MV-4-11 (cell line): ENCODE results near the gene TUBA8.
"Not testable (repeated sequence)": the region's sequence is repeated elsewhere in the genome, so short reads cannot be mapped to it uniquely, and the experiment has no call there.

Experiments used
- DNase-seq: peaks from one replicate; lab custom pipeline; 2025; lab: John Stamatoyannopoulos, UW

TUBA8 gene

GRCh38 chr22:18130699-18131429, 20.3 kb downstream of the TUBA8 start:
- DNase-seq = no peak

GRCh38 chr22:18133452-18133851, 22.8 kb downstream of the TUBA8 start:
- DNase-seq = no peak

- DNase-seq = no peak
Observed at GRCh38 chr22:18136563-18137320, 26.1 kb downstream of the TUBA8 start.

GRCh38 chr22:18141004-18141403, 30.4 kb downstream of the TUBA8 start:
- DNase-seq = not testable (repeated sequence)

- no peak for DNase-seq
Observed at GRCh38 chr22:18144105-18144504, 33.5 kb downstream of the TUBA8 start.

GRCh38 chr22:18145676-18146388, 35.2 kb downstream of the TUBA8 start:
- peak; percentile 36 for DNase-seq

DNA sequence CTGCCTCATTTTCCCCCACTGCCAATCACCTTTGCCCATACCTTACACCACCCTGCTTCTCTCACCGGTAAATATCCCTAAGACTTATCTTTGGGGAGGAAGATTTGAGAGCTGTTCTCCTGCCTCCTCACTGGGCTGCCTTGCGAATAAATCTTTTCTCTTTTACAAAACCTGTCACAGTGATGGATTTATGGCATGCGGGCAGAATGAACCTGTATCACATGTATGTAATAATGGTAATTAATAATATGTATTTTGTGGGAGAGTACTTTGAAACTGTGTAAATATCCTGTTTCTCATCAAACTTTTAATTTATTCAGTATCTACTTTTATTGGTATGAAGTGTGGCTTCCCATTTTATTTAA, 35.8 kb downstream of the TUBA8 start:
- DNase-seq = no peak

DNA sequence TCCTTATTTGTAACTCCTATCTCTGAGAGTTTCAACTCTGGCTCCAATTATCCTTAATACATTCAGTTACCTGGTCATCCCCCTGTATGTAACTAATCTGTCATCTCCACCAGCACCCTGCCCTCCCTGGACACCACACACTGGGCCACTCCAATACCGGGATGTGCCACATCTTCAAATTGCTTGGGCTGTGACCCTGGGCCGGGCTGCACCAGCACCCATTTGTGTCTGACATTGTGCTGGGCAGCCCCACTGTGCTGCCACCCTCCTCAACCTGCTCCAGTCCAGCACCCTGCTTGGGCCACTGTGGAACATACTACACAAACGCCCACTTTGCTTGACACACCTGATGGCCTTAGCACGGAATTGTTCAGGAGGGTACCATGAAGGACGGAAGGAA, 37.2 kb downstream of the TUBA8 start:
- DNase-seq = no peak

DNA sequence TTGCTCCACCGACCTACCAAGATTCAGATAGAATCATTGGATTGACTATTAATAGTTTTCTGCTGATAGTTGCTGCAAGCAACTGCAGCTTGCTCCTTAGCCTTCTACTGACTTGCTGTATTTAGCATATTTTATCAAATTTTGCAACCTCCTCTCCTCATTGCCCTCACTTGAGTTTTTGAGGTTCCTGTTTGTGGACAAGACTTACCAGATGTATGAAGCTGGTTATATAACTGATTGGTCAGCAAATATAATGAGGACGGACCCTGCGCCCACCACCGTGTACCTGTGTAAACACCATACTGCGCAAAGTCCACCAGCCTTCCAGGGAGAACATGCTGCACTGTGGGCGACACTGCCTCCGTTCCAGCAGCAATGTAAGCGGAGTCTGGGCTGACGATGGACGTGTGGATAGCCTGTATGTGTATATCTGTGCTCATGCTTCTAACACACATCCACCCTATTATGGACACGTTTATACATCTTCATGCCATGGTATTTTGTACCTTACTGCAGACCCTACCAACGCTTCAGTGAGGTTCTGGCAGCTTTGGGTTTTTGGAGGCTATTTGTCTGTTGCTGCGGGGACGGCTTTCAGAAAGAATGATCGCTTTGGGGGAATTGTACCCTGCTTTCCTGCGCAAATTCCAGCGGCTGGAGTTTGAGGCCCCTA, 37.8 kb downstream of the TUBA8 start:
- DNase-seq = peak; percentile 29

DNA sequence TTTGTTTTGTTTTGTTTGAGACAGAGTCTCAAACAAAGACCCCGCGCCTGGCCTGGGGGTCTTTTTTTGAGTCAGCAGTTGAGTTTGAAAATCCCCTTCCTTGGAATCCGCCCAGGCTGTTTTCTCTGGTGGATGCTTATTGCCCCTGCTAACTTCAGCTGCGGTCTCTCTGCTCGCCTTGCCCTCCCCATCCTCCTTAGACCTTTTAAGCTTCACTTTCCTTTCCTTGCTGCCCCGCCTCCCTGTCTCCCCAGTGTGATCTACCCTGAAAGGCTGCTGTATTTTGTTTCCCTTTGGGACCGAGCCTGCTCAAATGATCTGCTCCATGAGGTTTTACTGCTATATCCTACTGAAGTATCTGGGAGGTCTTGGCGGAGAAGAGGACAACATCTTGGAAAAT, 41.9 kb downstream of the TUBA8 start:
- no peak for DNase-seq

DNA sequence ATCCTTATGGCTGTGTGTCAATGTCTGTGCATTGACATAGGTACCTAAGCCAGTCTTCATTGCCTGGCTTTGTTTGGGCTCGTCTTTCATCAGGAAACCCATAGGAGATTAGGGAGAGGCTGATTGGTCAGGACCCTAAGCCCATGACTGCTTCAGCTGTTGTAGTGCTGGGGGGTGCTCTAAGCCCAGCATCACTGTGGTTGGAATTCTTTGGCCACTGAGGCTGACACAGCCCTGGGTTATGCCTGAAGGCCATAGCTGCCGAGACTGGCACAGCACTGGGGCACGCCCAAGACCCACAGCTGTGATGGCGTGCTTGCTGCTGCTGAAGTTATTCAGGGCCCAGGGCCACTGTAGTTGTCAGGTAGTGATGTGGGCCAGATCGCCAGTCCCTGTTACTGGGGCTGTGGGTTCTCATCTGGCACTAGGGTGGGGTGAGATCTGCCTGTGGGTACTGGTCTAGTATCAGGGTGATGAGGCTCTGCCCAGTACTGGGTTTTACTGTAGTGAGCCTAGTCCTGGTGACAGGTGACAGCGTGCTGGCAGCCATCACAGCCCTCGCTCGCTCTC, 44.3 kb downstream of the TUBA8 start:
- DNase-seq = no peak

DNA sequence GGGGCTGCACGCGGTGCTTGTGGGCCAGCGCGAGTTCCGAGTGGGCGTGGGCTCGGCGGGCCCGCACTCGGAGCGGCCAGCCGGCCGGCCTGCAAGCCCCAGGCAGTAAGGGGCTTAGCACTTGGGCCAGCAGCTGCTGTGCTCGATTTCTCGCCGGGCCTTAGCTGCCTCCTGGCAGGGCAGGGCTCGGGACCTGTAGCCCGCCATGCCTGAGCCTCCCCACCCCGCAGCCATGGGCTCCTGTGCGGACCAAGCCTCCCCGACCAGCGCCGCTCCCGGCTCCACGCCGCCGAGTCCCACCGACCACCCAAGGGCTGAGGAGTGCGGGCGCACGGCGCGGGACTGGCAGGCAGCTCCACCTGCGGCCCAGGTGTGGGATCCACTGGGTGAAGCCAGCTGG, 44.9 kb downstream of the TUBA8 start:
- DNase-seq = not testable (repeated sequence)

DNA sequence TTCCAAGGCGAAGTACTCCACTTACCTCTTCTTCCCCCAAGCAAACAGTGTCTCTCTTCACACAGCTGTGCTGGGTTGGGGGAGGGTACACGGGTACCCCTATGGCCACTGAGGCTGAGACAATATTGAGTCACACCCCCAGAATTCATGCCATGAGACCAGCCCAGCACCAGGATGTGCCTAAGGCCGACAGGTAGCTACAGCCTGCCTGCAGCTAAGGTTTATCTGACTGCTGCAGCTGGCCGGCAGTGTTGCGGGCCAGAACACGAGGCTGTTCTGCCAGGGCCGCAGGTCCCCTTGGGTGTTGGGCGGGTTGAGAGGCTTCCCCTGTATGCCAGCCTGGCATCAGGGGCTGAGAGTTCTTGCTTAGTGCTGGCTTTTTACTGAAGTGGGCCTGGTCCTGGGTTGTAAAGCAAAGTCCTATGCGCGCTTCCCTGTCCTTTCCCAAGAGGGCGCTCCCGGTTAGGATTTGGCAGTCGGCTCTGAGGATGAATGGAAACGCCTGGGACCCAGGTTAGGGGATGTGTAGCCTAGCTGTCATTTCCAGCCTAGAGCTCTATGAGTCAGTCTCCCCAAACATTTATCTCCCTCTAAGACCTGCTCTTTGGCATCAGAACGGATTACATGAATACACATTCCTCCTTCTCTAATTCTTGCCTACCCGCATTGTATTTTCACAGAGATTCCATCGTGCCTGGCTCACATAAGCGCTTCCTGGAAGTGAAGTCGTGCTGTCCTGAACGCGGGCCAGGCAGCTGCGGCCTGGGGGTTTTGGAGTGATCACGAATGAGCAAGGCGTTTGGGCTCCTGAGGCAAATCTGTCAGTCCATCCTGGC, 46.5 kb downstream of the TUBA8 start:
- DNase-seq = peak; percentile 59

DNA sequence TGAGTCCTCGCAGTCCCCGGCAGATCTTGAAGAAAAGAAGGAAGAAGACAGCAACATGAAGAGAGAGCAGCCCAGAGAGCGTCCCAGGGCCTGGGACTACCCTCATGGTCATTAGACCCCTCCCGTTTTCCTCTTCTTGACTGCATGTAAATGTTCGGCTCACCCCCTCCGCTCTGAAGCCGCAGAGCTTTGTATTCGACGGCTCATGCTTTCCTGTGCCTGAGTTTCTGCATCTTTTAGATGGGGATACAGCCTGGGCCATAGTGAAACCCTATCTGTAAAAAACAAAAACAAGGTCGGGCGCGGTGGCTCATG, 47.1 kb downstream of the TUBA8 start:
- DNase-seq = no peak

DNA sequence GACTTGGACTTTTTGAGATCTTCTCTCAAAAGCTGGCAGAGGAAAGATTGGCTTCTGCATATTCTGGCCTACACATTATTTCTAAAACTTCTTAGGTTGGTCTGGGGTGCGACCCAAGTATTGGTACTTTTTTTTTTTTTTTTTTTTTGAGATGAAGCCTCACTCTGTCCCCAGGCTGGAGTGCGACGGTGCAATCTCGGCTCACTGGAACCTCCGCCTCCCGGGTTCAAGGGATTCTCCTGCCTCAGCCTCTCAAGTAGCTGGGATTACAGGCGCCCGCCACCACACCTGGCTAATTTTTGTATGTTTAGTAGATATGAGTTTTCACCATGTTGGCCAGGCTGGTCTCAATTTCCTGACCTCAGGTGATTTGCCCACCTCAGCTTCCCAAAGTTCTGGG, 50.0 kb downstream of the TUBA8 start:
- DNase-seq = not testable (repeated sequence)

- DNase-seq = not testable (repeated sequence)
Observed at GRCh38 chr22:18163843-18164242, 53.2 kb downstream of the TUBA8 start.

- not testable (repeated sequence) for DNase-seq
Observed at GRCh38 chr22:18164584-18164983, 54.0 kb downstream of the TUBA8 start.

DNA sequence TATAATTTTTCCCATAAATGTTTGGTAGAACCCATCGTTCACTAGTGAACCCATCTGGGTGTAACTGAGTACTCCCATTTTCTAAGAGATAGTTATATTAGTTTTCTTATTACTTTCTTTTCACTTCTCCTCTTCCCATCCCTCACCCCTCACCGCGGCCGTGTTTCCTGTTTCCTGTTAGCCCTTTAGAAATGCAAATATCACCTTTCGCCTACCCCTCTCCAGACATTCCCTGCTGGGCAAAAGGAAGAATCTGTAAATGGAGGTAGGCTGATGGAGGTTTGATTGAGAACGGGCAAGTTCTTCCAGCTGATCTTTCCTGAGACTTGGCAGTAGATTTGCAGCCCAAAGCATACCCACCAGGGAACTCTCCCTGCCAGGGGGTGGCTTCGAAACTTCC, 54.7 kb downstream of the TUBA8 start:
- DNase-seq = not testable (repeated sequence)

GRCh38 chr22:18170284-18170683, 59.7 kb downstream of the TUBA8 start:
- DNase-seq = not testable (repeated sequence)

DNA sequence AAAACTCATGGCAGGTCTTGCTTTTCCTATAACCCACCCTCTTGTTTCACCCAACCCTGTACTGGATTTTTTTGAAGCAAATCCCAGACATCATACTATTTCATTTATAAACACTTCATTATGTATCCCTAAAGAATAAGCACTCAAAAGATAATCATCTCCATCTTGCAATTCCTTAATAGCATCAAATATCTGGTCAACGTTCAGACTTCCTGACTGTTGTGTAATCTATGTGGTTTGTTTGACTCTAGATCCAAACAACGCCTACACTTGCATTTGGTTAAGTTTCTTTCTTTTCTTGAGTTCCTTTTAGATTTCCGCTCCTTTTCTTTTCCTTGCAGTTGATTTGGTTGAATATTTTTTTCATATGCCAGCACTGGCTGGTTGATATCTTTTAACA, 61.6 kb downstream of the TUBA8 start:
- DNase-seq = peak; percentile 38

- not testable (repeated sequence) for DNase-seq
Observed at GRCh38 chr22:18172776-18173175, 62.2 kb downstream of the TUBA8 start.
